Natural killer cell treated with Interleukin-12 subunit alpha and Interleukin-12 subunit beta and Interleukin-15 and Interleukin-18, amount 100 ng/mL, for 72 hours (primary cell): Measurements from ENCODE around the gene CMTM8. TPM values are rescaled to one million over a fixed set of nuclear protein-coding genes. Genes with fewer than 3 reads are reported as not detected.
A peak's percentile ranks its signal among the peaks of the same experiment; 100 is the strongest.
"Not testable (repeated sequence)": the region's sequence is repeated elsewhere in the genome, so short reads cannot be mapped to it uniquely, and the experiment has no call there.

ENCODE experiments used
- ATAC-seq, 2 donors: fragments of 150-1000 bp; cut with Tn5 transposase in 1 of 2; sonication (Bioruptor Pico), chemical (Tn5 transposase) in 1 of 2; 2 replicates each; pipeline ENCODE4 v1.10.0; 2021
- DNase-seq: peaks from one replicate; pipeline ENCODE4 v3.0.0; 2022; ENCODE audit warnings: low spot score
- H3K27ac Mint-ChIP-seq, 2 donors: 1 replicate in 1 of 2; 2 replicates in 1 of 2; pipeline ENCODE4 v1.8.0; 2022; ENCODE audit warnings: mixed read lengths in 2 of 2, mild to moderate bottlenecking in 1 of 2, moderate library complexity in 1 of 2
- H3K27me3 Mint-ChIP-seq, 2 donors: 1 replicate in 1 of 2; 2 replicates in 1 of 2; pipeline ENCODE4 v1.8.0; 2022; ENCODE audit warnings: mixed read lengths in 2 of 2
- H3K36me3 Mint-ChIP-seq: one replicate; pipeline ENCODE4 v1.8.0; 2022; ENCODE audit warnings: mixed read lengths
- H3K4me1 Mint-ChIP-seq, 2 donors: 1 replicate in 1 of 2; 2 replicates in 1 of 2; pipeline ENCODE4 v1.8.0; 2022; ENCODE audit warnings: low read depth in 2 of 2, mixed read lengths in 2 of 2, mild to moderate bottlenecking in 1 of 2
- H3K4me3 Mint-ChIP-seq: one replicate; pipeline ENCODE4 v1.8.0; 2022; ENCODE audit warnings: mixed read lengths
- H3K9me3 Mint-ChIP-seq: 2 replicates; pipeline ENCODE4 v1.8.0; 2022; ENCODE audit warnings: mixed read lengths
- total RNA-seq, 2 donors: library from RNA; stranded (reverse); gene quantifications; one replicate each; pipeline ENCODE4 v1.2.3, GENCODE V29; 2022

The CMTM8 gene
- under 1 TPM; 0.36 to 0.48 TPM for total RNA-seq

- Mint-ChIP-seq H3K27ac (no peak within 1 kb of the TSS), H3K4me3 (peak within 1 kb of the TSS; percentile 66), H3K9me3 (no peaks in the 10 kb centered on the region), H3K27me3 (peaks cover 16 to 21% of the 10 kb centered on the region in 2 donors), H3K36me3 (no peaks in the 10 kb centered on the region), H3K4me1 (peaks cover 9 to 11% of the 10 kb centered on the region in 2 donors)
- peak; percentile 76 to 86 for ATAC-seq
- peak; percentile 69 for DNase-seq
These were observed at the start of gene CMTM8 for GRCh38 chr3:32238453-32239306. CMTM8 (plus strand) TSS chr3:32238680; CDS start chr3:32238973, 293 bp downstream.

- no peak for DNase-seq
- Mint-ChIP-seq H3K36me3 (no peaks in the 10 kb centered on the region), H3K4me3 (no peak overlapping the region), H3K9me3 (no peaks in the 10 kb centered on the region), H3K27me3 (peaks cover 12 to 28% of the 10 kb centered on the region in 2 donors), H3K27ac (no peak overlapping the region), H3K4me1 (no peaks in the 10 kb centered on the region)
- ATAC-seq, result no peak
These were observed 48.8 kb upstream of the CMTM8 start for GRCh38 chr3:32189693-32190092.

GRCh38 chr3:32190556-32190955, 47.9 kb upstream of the CMTM8 start:
- peaks cover 12 to 28% of the 10 kb centered on the region in 2 donors for H3K27me3 Mint-ChIP-seq
- not testable (repeated sequence) for H3K9me3 Mint-ChIP-seq, H3K27ac Mint-ChIP-seq, ATAC-seq, DNase-seq, H3K36me3 Mint-ChIP-seq, H3K4me1 Mint-ChIP-seq, H3K4me3 Mint-ChIP-seq

- no peaks in the 10 kb centered on the region for H3K9me3 Mint-ChIP-seq
- no peak overlapping the region for H3K4me3 Mint-ChIP-seq
These were observed 45.4 kb upstream of the CMTM8 start for GRCh38 chr3:32193101-32193500.

GRCh38 chr3:32194653-32195052, 43.8 kb upstream of the CMTM8 start:
- no peak for ATAC-seq
- no peaks in the 10 kb centered on the region for H3K4me1 Mint-ChIP-seq
- no peak for DNase-seq
- no peaks in the 10 kb centered on the region for H3K9me3 Mint-ChIP-seq
- H3K27me3 Mint-ChIP-seq, result peaks cover 12 to 35% of the 10 kb centered on the region in 2 donors
- H3K36me3 Mint-ChIP-seq, result no peaks in the 10 kb centered on the region
- no peak overlapping the region for H3K4me3 Mint-ChIP-seq
- no peak overlapping the region for H3K27ac Mint-ChIP-seq

More at GRCh38 chr3:32193101-32193500, 45.4 kb upstream of the CMTM8 start:
- Mint-ChIP-seq H3K27me3 (peaks cover 8 to 35% of the 10 kb centered on the region in 2 donors), H3K4me1 (no peaks in the 10 kb centered on the region), H3K36me3 (no peaks in the 10 kb centered on the region), H3K27ac (no peak overlapping the region)
- no peak for DNase-seq
- ATAC-seq, result no peak

GRCh38 chr3:32195995-32196540, 42.4 kb upstream of the CMTM8 start:
- Mint-ChIP-seq H3K4me3 (no peak overlapping the region), H3K27me3 (peaks cover 14 to 38% of the 10 kb centered on the region in 2 donors), H3K9me3 (no peaks in the 10 kb centered on the region), H3K27ac (no peak overlapping the region), H3K36me3 (no peaks in the 10 kb centered on the region), H3K4me1 (no peaks in the 10 kb centered on the region)
- no peak for DNase-seq
- no peak for ATAC-seq

- Mint-ChIP-seq H3K27me3 (peaks cover 17 to 31% of the 10 kb centered on the region in 2 donors), H3K9me3 (no peaks in the 10 kb centered on the region)
- ATAC-seq, result no peak
These were observed 40.5 kb upstream of the CMTM8 start for GRCh38 chr3:32197991-32198390.

GRCh38 chr3:32198714-32199113, 39.8 kb upstream of the CMTM8 start:
- Mint-ChIP-seq H3K27ac (no peak overlapping the region), H3K9me3 (no peaks in the 10 kb centered on the region), H3K4me1 (no peaks in the 10 kb centered on the region), H3K36me3 (no peaks in the 10 kb centered on the region), H3K27me3 (peaks cover 17 to 23% of the 10 kb centered on the region in 2 donors), H3K4me3 (no peak overlapping the region)
- no peak for DNase-seq
- no peak for ATAC-seq

More at GRCh38 chr3:32197991-32198390, 40.5 kb upstream of the CMTM8 start:
- Mint-ChIP-seq H3K27ac (no peak overlapping the region), H3K4me1 (no peaks in the 10 kb centered on the region), H3K4me3 (no peak overlapping the region), H3K36me3 (no peaks in the 10 kb centered on the region)
- DNase-seq, result no peak

- DNase-seq, result no peak
- ATAC-seq, result no peak
- no peaks in the 10 kb centered on the region for H3K36me3 Mint-ChIP-seq
- H3K27ac Mint-ChIP-seq, result no peak overlapping the region
- H3K9me3 Mint-ChIP-seq, result no peaks in the 10 kb centered on the region
- H3K4me3 Mint-ChIP-seq, result no peak overlapping the region
- H3K4me1 Mint-ChIP-seq, result peaks cover 0 to under 1% of the 10 kb centered on the region in 2 donors
- H3K27me3 Mint-ChIP-seq, result peaks cover 18 to 20% of the 10 kb centered on the region in 2 donors
These were observed 38.0 kb upstream of the CMTM8 start for GRCh38 chr3:32200490-32200889.

- H3K36me3 Mint-ChIP-seq, result no peaks in the 10 kb centered on the region
- no peak overlapping the region for H3K27ac Mint-ChIP-seq
- H3K27me3 Mint-ChIP-seq, result peaks cover 20 to 21% of the 10 kb centered on the region in 2 donors
- H3K9me3 Mint-ChIP-seq, result no peaks in the 10 kb centered on the region
- DNase-seq, result no peak
- no peak overlapping the region for H3K4me3 Mint-ChIP-seq
- H3K4me1 Mint-ChIP-seq, result peaks cover 0 to 4% of the 10 kb centered on the region in 2 donors
- ATAC-seq, result no peak
These were observed 37.3 kb upstream of the CMTM8 start for GRCh38 chr3:32200992-32201758.

- Mint-ChIP-seq H3K4me1 (peaks cover 0 to 4% of the 10 kb centered on the region in 2 donors), H3K27me3 (peaks cover 14 to 19% of the 10 kb centered on the region in 2 donors), H3K36me3 (no peaks in the 10 kb centered on the region), H3K9me3 (no peaks in the 10 kb centered on the region), H3K27ac (no peak overlapping the region), H3K4me3 (no peak overlapping the region)
- DNase-seq, result no peak
- ATAC-seq, result no peak
These were observed 36.0 kb upstream of the CMTM8 start for GRCh38 chr3:32202496-32202895.

GRCh38 chr3:32203854-32204253, 34.6 kb upstream of the CMTM8 start:
- ATAC-seq (no peak), DNase-seq (no peak)
- H3K27me3 Mint-ChIP-seq, result peaks cover 13 to 16% of the 10 kb centered on the region in 2 donors
- H3K27ac Mint-ChIP-seq, result no peak overlapping the region
- no peaks in the 10 kb centered on the region for H3K36me3 Mint-ChIP-seq
- H3K4me3 Mint-ChIP-seq, result no peak overlapping the region
- peaks cover 0 to 4% of the 10 kb centered on the region in 2 donors for H3K4me1 Mint-ChIP-seq
- no peaks in the 10 kb centered on the region for H3K9me3 Mint-ChIP-seq

- no peak for ATAC-seq
- no peak overlapping the region for H3K4me3 Mint-ChIP-seq
- no peak overlapping the region for H3K27ac Mint-ChIP-seq
- peaks cover 0 to 5% of the 10 kb centered on the region in 2 donors for H3K27me3 Mint-ChIP-seq
- no peaks in the 10 kb centered on the region for H3K9me3 Mint-ChIP-seq
- H3K36me3 Mint-ChIP-seq, result no peaks in the 10 kb centered on the region
- no peak for DNase-seq
- peaks cover 0 to 4% of the 10 kb centered on the region in 2 donors for H3K4me1 Mint-ChIP-seq
These were observed 30.0 kb upstream of the CMTM8 start for GRCh38 chr3:32208447-32208846.
